GM12878 (cell line): ENCODE results near the gene SRGAP1. TPM values are rescaled to one million over a fixed set of nuclear protein-coding genes. Genes with fewer than 3 reads are reported as not detected.

Experiments used
- ATAC-seq: fragments of 200-7000 bp; cut with Tn5 transposase; 3 replicates; pipeline ENCODE4 v1.9.1; 2020; ENCODE audit warnings: mild to moderate bottlenecking, moderate library complexity
- BruUV-seq: library from RNA; stranded (reverse); fragments of 400-500 nt; replicated peaks from 2 replicates; lab custom pipeline; 2021; lab: Mats Ljungman, UMichigan
- CTCF ChIA-PET: fragments of 300-600 bp; sonication (Branson Sonifier 250); formaldehyde crosslinking; extraction: SDS; loops from one replicate; lab custom pipeline; 2021; ENCODE audit warnings: inconsistent platforms; lab: Yijun Ruan, JAX
- POLR2A ChIA-PET: fragments of 350-600 bp; formaldehyde crosslinking; extraction: SDS; loops from one replicate; lab custom pipeline; 2021; ENCODE audit warnings: inconsistent platforms; lab: Charles Lee
- RAD21 ChIA-PET: fragments of 300-600 bp; sonication (Branson Sonifier 250); formaldehyde crosslinking; loops from one replicate; lab custom pipeline; 2023; ENCODE audit warnings: antibody characterized with exemption; ENCODE audit not compliant: unreplicated experiment; lab: Charles Lee
- SMC1A ChIA-PET: fragments of 300-600 bp; sonication (Branson Sonifier 250); formaldehyde crosslinking; loops from one replicate; lab custom pipeline; 2023; ENCODE audit not compliant: unreplicated experiment, uncharacterized antibody; lab: Charles Lee
- DNase-seq: peaks from one replicate; pipeline ENCODE4 v3.0.0-alpha.2; 2011; ENCODE audit warnings: low read depth, low spot score
- FAIRE-seq: peaks from 3 replicates; lab custom pipeline; 2011; peaks lifted over from hg19 to GRCh38; lab: Jason Lieb, UNC
- H2AFZ ChIP-seq: 2 replicates; pipeline ENCODE4 v1.6.0; 2011; ENCODE audit warnings: low read depth, low read length, control low read depth; ENCODE audit not compliant: control insufficient read depth
- H3K27ac ChIP-seq: 2 replicates; pipeline ENCODE4 v1.5.1; 2011; ENCODE audit warnings: control low read depth; ENCODE audit not compliant: control insufficient read depth, insufficient read depth
- H3K27me3 ChIP-seq, 2 experiments: replicated peaks in 1 of 2; 2 replicates each; pipeline versions ENCODE4 v1.6.0 to v1.6.1; 2011; ENCODE audit warnings: low read length in 1 of 2; ENCODE audit not compliant: control insufficient read depth in 2 of 2, insufficient read depth in 2 of 2
- H3K36me3 ChIP-seq, 2 experiments: 2 replicates each; pipeline ENCODE4 v1.5.1; 2011; ENCODE audit warnings: low read length in 1 of 2; ENCODE audit not compliant: control insufficient read depth in 2 of 2, insufficient read depth in 2 of 2
- H3K4me1 ChIP-seq: 2 replicates; pipeline ENCODE4 v1.6.1; 2011; ENCODE audit warnings: mild to moderate bottlenecking, low read length, moderate library complexity, mixed read lengths; ENCODE audit not compliant: control insufficient read depth, insufficient read depth
- H3K4me2 ChIP-seq: 2 replicates; pipeline ENCODE4 v1.6.0; 2011; ENCODE audit warnings: control low read depth; ENCODE audit not compliant: control insufficient read depth, insufficient read depth
- H3K4me3 ChIP-seq: fragments of 200-600 bp; sonication (generic); 2 replicates; pipeline ENCODE4 v1.5.1; 2016
- H3K79me2 ChIP-seq: 2 replicates; pipeline ENCODE4 v1.6.0; 2011; ENCODE audit warnings: low read length; ENCODE audit not compliant: control insufficient read depth, insufficient read depth
- H3K9ac ChIP-seq: 2 replicates; pipeline ENCODE4 v1.8.0; 2011; ENCODE audit warnings: low read length, control low read depth, mixed read lengths; ENCODE audit not compliant: control insufficient read depth, insufficient read depth
- H3K9me3 ChIP-seq: replicated peaks from 3 replicates; pipeline ENCODE4 v1.5.1; 2011; ENCODE audit warnings: mild to moderate bottlenecking, low read length; ENCODE audit not compliant: control insufficient read depth, insufficient read depth
- H4K20me1 ChIP-seq: 2 replicates; pipeline ENCODE4 v1.6.0; 2011; ENCODE audit not compliant: control insufficient read depth, insufficient read depth
- CBFB ChIP-seq: IDR thresholded peaks from 2 replicates; pipeline ENCODE4 v1.6.1; 2016; ENCODE audit warnings: antibody characterized with exemption, low read depth
- MAX ChIP-seq: IDR thresholded peaks from 2 replicates; pipeline ENCODE4 v1.6.1; 2012; ENCODE audit warnings: low read depth, low read length, improper control_type of control experiment
- MTA2 ChIP-seq: fragments of 450-650 bp; IDR thresholded peaks from 2 replicates; pipeline ENCODE4 v1.6.1; 2016; ENCODE audit warnings: low read depth, mild to moderate bottlenecking, moderate library complexity
- MTA3 ChIP-seq: IDR thresholded peaks from 2 replicates; pipeline ENCODE4 v1.6.1; 2012; ENCODE audit warnings: low read length, inconsistent platforms, borderline replicate concordance
- MYC ChIP-seq: IDR thresholded peaks from 2 replicates; pipeline ENCODE4 v1.6.1; 2011; ENCODE audit warnings: mild to moderate bottlenecking, low read length, moderate library complexity, inconsistent platforms; ENCODE audit not compliant: insufficient read depth, insufficient replicate concordance, insufficient read length, severe bottlenecking
- NFIC ChIP-seq: IDR thresholded peaks from 2 replicates; pipeline ENCODE4 v1.6.1; 2012; ENCODE audit warnings: low read depth, mild to moderate bottlenecking, inconsistent platforms, low read length, moderate library complexity
- NR2C1 ChIP-seq: fragments of 450-650 bp; IDR thresholded peaks from 2 replicates; pipeline ENCODE4 v1.6.1; 2017; ENCODE audit warnings: antibody characterized with exemption, mild to moderate bottlenecking, moderate library complexity
- PML ChIP-seq: IDR thresholded peaks from 2 replicates; pipeline ENCODE4 v1.6.1; 2012; ENCODE audit warnings: low read length, inconsistent platforms
- SMAD1 ChIP-seq: fragments of 450-650 bp; IDR thresholded peaks from 2 replicates; pipeline ENCODE4 v1.6.1; 2018; ENCODE audit warnings: mild to moderate bottlenecking, low read depth; ENCODE audit not compliant: partially characterized antibody
- SREBF2 ChIP-seq: IDR thresholded peaks from 2 replicates; pipeline ENCODE4 v1.6.1; 2012; ENCODE audit warnings: mild to moderate bottlenecking, low read length
- USF2 ChIP-seq: IDR thresholded peaks from 2 replicates; pipeline ENCODE4 v1.6.1; 2011; ENCODE audit warnings: low read depth, low read length, improper control_type of control experiment, borderline replicate concordance
- ZBED1 ChIP-seq: IDR thresholded peaks from 2 replicates; pipeline ENCODE4 v1.6.1; 2016; ENCODE audit warnings: borderline replicate concordance
- WGBS: methylation state at CpG from one replicate; pipeline ENCODE4 v1.1.6; 2016; ENCODE audit warnings: low lambda C conversion rate; ENCODE audit not compliant: insufficient replicate concordance, insufficient coverage; ENCODE audit errors: missing lambda C conversion rate; 5-methylcytosine and 5-hydroxymethylcytosine counted together
- in situ Hi-C: fragments of 300-500 bp; cut with MboI; formaldehyde crosslinking; loops from 9 replicates; pipeline ENCODE4 v1.14.3; 2018; ENCODE audit warnings: mixed read lengths
- intact Hi-C: fragments of 100-400 bp; cut with micrococcal nuclease; formaldehyde crosslinking; loops from one replicate; pipeline ENCODE4 v1.14.2; 2022; ENCODE audit not compliant: unreplicated experiment
- polyA plus RNA-seq, 11 experiments: library from polyadenylated mRNA; depleted of rRNA in 4 of 11; unstranded in 6 of 11; stranded (reverse) in 5 of 11; fragments of >200 nt; fragmentation: Nextera tagmentation in 4 of 11; fragmentation: Illumina TruSeq in 1 of 11; extraction: Ambion mirVana in 4 of 11; extraction: Trizol in 1 of 11; gene quantifications; 1 replicate in 1 of 11; 2 replicates in 10 of 11; pipeline versions ENCODE4 v1.2.1 to v1.2.3, GENCODE V29; 2011 to 2016; ENCODE audit warnings: inconsistent platforms in 2 of 11, missing spikeins in 2 of 11, low read depth in 1 of 11
- total RNA-seq, 4 experiments: library from RNA; depleted of rRNA in 3 of 4; stranded (reverse); fragments of >200 nt in 3 of 4; fragmentation: Illumina TruSeq in 1 of 4; extraction: Trizol in 1 of 4; gene quantifications; 2 replicates each; pipeline versions ENCODE4 v1.2.1 to v1.2.3, GENCODE V29; 2013 to 2021
- TF ChIP-seq, protein P1 (sequence below): IDR thresholded peaks from 2 replicates; pipeline ENCODE4 v1.6.1; 2011; ENCODE audit warnings: borderline replicate concordance, low read depth, mild to moderate bottlenecking, moderate library complexity, mixed read lengths, low read length; ENCODE audit not compliant: insufficient read depth; ENCODE audit errors: extremely low read length

Gene SRGAP1
- total and polyA plus RNA-seq, 10 of the 15 experiments (the other 5 are each of a cell fraction or from before 2014, with no cell fraction given): 0.16 to 0.85 (median 0.46) TPM

GRCh38 chr12:64004641-64005040 is 160.1 kb downstream of the SRGAP1 start:
- Histone ChIP-seq H3K9me3 (no peaks in the 10 kb centered on the region), H3K9ac (no peak overlapping the region), H3K4me3 (no peak overlapping the region), H3K36me3 (no peaks in the 10 kb centered on the region), H3K27ac (no peak overlapping the region), H4K20me1 (no peaks in the 10 kb centered on the region), H3K4me2 (no peak overlapping the region), H3K4me1 (no peaks in the 10 kb centered on the region), H3K79me2 (no peaks in the 10 kb centered on the region), H3K27me3 (no peaks in the 10 kb centered on the region), H2AFZ (no peak overlapping the region)
- intact Hi-C loops: no loop called here
- CTCF ChIA-PET: interaction anchor here (1.2 kb wide), 1 partner anchor 42 kb away, joined by 3 read pairs; no protein-coding TSS in a partner anchor
- no peak for FAIRE-seq
- WGBS: 75% methylated on average over 3 of the region's 3 CpGs
- POLR2A ChIA-PET: no interaction called here
- no peak for ATAC-seq
- no TSS peak for BruUV-seq
- RAD21 ChIA-PET: no interaction called here
- SMC1A ChIA-PET: no interaction called here
- no peak for TF ChIP-seq NFIC
- no peak for TF ChIP-seq MTA2
- TF ChIP-seq MYC: no peak
- TF ChIP-seq MTA3: no peak
- no peak for TF ChIP-seq NR2C1
- in situ Hi-C loops: no loop called here
- no peak for DNase-seq

DNA sequence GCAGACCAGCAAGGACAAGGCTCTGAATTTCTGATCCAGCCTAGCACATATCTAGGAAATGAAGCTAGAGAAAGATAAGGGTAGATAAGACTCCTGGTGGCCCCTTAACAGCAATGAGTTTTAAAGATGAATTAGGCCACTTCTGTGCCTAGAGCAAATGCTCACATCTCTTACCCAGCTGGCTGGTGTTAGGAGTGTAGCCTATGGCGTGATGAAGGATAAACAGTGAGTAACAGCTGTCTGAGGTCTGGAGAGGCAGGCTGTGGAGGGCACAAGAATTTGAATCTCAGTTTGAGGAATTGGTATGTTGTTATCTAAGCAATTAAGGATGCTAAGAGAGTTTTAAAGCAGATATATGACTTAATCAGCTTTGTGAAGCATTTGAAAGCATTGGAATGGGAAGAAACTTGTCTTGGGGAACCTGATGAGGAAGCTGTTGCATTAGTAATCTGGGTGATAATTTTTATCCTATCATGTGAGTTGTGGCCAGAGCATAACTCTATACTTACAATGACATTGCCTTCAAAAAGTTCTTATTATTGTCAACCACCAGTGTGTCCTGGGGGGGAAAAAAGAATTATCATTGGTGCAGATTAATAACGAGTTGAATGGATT is 161.8 kb downstream of the SRGAP1 start:
- Histone ChIP-seq H3K4me3 (no peak overlapping the region), H3K27ac (no peak overlapping the region), H3K79me2 (no peaks in the 10 kb centered on the region), H4K20me1 (no peaks in the 10 kb centered on the region), H3K27me3 (no peaks in the 10 kb centered on the region), H2AFZ (no peak overlapping the region), H3K9ac (no peak overlapping the region), H3K4me1 (no peaks in the 10 kb centered on the region; the same call in 1 of the 2 replicates), H3K4me2 (no peak overlapping the region), H3K9me3 (no peaks in the 10 kb centered on the region), H3K36me3 (no peaks in the 10 kb centered on the region)
- no peak for ATAC-seq
- ChIA-PET POLR2A (interaction anchor here (0.6 kb wide), 1 partner anchor 302 kb away, joined by 4 read pairs; no protein-coding TSS in a partner anchor), RAD21 (no interaction called here), SMC1A (interaction anchor here (1.1 to 3.0 kb wide), 3 partner anchors 9 to 23 kb away, joined by 3 to 11 read pairs (median 4); no protein-coding TSS in a partner anchor), CTCF (interaction anchor here (0.6 to 0.7 kb wide), 2 partner anchors 70 to 597 kb away, joined by 3 read pairs; no protein-coding TSS in a partner anchor)
- in situ Hi-C loops: no loop called here
- WGBS: 0% methylated on average over 2 of the region's 2 CpGs
- FAIRE-seq: no peak
- BruUV-seq: no TSS peak
- DNase-seq: no peak
- intact Hi-C loops: no loop called here
- TF ChIP-seq SMAD1: no peak
- TF ChIP-seq CBFB: no peak
- no peak for TF ChIP-seq SREBF2
- no peak for TF ChIP-seq USF2
- TF ChIP-seq, protein P1, sequence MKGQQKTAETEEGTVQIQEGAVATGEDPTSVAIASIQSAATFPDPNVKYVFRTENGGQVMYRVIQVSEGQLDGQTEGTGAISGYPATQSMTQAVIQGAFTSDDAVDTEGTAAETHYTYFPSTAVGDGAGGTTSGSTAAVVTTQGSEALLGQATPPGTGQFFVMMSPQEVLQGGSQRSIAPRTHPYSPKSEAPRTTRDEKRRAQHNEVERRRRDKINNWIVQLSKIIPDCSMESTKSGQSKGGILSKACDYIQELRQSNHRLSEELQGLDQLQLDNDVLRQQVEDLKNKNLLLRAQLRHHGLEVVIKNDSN: no peak
- no peak for TF ChIP-seq ZBED1
- no peak for TF ChIP-seq MYC
- TF ChIP-seq PML: no peak
- no peak for TF ChIP-seq MAX
